NCI-H2171 (cell line): ENCODE data around the gene PRR35.

ENCODE experiments used
- DNase-seq: peaks from one replicate; lab custom pipeline; 2025; lab: John Stamatoyannopoulos, UW

PRR35 gene

DNA sequence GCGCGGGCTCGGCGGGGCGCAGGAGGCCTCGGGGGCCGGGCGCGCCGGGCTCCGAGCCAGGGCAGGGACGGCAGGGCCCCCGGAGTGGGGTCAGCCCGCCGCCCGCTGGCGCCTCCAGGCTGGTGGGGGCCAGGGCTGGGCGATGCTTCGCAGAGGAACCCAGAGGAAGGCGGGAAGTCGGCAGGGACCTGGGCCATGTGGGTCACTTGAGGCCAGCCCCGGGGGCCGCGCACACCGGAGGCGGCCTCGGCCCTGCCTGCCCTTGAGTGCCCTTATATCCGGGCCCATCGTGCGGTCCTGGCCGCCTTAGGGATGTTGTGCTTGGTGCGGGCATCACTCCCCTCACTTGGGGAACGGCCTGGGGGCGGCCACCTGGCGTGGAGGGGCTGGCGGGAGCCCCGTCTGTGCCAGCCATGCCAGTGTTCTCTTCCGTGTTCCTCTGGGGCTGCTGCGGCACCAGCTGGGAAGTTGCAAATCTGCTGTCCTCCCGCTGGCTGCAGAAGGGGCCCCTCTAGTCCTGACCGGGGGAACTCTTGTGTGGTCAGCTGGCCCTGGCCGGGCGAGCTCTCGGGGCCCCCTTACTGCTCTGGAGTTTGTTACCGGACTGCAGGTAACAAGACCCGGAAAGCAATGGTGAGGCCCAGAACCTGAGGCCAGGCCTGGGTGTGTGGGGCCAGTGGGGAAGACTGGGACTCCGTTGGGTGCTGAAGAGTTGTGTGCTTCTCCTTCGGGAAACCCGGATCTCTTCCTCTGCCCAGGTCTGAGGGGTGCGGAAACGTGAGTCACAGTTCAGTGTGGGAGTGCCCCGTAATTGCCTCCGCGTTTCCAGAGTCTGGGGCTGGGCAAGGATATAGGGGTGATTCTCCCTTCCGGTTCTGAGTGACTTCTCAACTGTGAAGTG is 31.8 kb upstream of the PRR35 start:
- DNase-seq, result no peak

DNA sequence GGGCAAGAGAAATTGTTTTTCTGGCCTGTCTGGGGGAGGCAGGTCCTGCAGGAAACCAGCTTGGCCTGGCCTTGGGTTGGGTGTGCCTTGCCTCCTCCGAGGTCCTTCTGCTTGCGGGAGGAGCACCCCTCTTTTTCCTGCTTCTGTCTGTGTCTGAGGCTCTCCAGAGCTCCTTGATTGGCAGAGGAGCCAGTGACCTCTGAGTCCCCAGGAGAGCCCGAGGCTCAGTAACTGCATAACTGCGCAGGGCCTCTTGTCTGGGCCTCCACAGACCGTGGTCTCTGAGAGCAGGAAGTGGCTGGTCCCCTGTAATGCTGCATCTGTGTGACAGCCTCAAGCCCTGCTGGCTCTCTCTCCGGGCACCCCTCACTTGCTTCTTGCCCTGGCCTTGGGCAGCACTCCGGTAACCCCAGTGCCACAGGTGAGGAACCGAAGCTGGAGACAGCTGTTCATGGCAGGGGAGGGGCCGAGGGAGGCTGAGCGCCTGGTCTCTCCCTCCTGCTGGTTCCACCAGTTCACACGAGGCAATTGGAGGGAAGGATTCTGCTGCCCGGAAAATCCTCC is 31.1 kb upstream of the PRR35 start:
- no peak for DNase-seq

DNA sequence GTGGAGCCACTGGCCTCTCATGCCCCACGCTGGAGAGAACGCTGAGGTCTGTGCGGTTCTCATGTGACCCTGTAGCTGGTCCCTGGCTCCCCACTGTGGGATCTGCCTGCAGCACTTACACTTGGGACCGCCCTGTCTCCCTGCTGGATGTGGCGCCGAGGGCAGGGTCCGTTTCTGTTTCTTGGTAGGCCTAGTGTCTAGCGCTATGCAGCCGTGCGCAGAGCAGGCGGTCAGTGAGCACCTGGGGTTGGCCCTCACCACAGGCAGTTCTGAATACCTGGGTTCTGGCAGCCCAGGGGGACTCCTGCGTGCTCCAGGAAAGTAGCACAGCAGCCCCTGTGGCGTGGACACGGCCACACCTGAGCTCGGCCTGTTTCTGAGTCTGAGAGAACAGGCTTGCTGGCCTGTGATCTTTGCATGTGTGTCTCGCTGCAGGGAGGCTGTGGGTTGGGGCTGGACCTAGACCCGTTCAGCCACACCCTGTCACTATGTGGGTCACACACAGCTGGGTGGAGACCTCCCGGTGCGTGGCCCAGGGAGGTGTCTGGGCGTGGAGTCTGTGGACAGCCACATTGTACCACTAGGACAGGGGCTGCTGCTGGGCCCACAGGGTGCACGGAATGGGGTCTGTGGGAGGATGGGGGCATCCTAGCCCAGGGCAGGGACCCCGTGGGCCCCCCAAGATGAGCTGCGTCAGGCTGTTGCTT is 29.9 kb upstream of the PRR35 start:
- DNase-seq, result no peak

DNA sequence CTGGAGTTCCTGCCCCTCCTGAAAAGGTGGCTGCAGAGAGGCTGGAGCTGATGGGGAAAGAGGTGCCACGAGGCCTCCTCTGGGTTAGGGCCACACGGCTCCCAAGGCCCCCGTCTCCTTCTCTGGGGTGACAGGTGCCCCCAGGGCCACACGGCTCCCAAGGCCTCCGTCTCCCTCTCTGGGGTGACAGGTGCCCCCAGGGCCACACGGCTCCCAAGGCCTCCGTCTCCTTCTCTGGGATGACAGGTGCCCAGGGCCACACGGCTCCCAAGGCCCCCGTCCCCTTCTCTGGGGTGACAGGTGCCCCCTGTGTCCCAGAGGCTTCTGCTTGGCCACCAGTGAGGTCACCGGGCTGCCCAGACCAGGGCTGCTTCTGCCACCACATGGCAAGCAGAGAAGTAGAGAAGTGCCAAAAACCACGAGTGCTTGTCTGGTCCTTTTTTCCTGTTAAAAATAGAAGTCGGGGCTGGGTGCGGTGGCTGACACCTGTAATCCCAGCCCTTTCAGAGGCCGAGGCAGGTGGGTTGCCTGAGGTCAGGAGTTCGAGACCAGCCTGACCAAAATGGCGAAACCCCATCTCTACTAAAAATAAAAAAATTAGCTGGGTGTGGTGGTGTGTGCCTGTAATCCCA is 28.6 kb upstream of the PRR35 start:
- no peak for DNase-seq

DNA sequence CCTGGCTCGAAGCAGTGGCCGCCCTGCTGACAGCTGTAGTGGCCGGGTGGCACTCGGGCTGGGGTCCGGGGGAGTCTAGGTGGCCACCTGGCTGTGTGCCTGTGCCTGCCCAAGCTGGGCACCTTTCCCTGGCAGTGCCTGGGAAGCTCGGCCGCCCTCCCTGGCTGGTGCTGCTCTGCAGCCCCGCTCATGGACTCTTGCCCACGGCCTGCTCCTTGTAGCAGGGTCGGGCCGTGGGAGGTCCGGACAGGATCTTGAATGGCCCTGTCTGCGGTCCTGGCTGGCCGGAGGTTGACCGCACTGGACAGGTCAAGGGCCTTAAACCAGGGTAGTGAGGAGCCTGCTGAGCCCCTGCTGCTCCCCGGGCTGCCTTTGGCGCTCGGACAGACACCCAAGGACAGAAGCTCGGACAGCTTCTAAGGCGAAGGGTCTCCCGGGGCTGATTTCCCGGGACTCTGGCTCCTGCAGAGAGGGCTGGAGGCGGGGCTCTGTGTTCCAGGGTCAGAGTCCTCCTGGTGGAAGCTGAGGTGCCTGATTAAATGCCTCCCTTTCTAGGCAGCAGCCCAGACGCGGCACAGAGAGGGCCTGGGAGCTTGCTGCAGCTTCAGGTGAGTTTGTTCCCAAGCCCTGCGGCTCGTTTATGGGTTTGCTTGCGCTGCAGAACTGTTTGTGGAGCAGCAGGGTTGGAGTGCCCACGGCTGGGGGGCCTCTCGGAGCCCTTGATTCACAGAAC is 26.6 kb upstream of the PRR35 start:
- no peak for DNase-seq

DNA sequence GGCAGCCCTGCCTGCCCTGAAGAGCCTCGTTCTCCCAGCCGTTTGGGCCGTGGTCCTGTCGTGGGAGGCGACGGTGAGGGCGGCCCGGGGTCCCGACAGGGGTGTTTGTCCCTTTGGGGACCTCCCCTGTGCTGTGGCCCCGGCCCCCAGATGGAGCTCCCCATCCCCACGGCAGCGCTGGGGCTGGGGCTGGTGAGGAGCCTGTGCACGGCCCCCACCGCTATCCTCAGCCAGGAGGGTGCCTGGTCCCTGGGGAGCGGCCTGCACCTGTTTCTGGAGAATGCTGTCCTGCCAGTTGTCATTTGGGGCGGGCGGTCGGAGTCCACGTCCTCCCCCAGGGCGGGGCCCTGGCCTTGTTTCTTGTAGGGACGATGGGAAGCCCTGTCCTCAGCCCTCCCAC is 26.1 kb upstream of the PRR35 start:
- DNase-seq, result no peak

DNA sequence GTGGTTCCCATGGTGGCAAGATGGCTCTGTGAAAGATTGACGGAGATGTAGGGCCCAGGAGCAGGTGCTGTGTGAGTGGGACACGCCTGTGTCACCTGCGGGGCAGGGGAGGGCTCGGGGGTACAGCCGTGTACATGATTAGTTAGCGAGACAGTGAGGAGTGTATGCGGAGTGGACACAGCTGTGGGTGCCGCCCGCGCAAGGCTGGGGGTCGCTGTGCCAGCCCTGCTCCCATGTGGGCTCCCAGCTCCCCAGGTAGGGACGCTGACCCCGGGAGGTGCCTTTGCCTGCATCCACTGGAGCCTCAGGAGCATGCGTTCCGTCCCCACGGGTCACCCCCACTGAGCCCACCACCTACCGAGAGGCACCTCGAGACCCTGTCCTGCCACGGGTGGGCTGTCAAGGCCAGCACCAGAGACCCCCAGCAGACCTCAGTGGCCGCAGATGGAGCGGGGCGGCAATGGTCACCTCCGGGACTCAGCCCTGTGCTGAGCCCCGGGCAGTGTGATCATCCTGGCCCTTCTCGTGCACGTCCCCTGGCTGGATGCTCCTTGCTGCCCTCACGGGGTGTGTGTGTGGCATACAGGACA is 25.2 kb upstream of the PRR35 start:
- no peak for DNase-seq

DNA sequence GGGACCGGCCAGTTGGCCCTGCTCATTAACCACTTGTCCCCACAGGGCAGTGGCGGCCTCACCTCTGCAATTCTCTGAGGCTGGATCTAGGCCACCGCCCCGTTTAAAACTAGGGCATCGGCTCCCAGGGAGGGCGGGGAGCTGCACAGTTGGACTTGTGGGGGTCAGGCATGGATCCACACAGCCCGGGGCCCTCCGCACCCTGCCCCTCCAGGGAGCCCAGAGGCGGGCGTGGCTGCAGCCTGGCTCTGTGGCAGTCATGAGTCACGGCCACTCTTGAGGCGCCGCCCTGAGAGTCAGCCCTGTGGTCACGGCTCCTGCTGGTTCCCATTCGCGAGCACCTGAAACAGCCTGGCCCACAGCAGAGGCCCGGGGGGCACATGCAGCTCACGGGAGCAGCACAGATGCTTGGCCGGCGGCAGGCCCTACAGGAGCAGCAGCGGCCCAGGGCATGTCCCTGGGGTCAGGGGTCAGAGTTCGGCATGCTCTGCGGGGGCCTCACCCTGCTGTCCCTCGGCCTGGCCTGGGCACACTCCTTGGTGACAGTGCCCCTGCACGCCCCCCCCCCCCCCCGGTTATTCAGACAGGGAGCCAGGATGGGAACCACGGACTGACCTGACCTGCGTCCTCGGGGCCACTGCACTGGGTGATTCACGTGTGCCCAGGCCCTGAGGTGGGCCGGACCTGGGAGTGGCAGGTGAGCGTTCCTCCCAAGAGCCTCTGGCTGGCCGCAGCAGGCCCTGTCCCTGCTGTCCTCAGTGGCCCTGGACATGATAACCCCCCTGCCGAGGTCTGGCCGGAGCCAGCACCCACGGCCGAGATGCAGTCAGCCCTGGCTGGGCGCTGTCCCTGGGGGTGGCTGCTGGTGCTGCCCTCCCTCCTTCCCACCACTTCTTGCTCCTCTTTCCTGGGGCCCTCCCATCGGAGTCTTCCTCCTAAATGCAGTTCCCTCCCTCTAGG is 24.5 kb upstream of the PRR35 start:
- DNase-seq, result no peak

DNA sequence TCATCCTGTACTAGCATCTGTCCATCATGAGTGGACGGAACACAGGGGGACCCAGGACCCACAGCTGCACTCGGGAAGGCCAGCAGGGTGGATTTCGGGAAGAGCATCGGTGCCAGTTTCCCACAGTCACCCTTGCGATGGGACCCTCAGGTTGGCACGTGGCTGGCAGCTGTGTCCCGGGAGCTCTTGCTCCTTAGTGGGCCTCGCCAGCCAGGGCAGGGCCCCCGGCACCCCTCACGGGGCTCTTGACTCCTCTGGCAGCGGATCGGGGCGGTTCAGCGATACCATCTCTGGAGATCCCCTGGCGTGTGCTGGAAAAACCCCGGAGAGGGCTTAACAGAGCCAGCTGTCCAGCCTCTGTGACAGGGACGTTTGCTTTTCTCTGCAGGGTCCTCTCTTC is 23.4 kb upstream of the PRR35 start:
- DNase-seq, result no peak

DNA sequence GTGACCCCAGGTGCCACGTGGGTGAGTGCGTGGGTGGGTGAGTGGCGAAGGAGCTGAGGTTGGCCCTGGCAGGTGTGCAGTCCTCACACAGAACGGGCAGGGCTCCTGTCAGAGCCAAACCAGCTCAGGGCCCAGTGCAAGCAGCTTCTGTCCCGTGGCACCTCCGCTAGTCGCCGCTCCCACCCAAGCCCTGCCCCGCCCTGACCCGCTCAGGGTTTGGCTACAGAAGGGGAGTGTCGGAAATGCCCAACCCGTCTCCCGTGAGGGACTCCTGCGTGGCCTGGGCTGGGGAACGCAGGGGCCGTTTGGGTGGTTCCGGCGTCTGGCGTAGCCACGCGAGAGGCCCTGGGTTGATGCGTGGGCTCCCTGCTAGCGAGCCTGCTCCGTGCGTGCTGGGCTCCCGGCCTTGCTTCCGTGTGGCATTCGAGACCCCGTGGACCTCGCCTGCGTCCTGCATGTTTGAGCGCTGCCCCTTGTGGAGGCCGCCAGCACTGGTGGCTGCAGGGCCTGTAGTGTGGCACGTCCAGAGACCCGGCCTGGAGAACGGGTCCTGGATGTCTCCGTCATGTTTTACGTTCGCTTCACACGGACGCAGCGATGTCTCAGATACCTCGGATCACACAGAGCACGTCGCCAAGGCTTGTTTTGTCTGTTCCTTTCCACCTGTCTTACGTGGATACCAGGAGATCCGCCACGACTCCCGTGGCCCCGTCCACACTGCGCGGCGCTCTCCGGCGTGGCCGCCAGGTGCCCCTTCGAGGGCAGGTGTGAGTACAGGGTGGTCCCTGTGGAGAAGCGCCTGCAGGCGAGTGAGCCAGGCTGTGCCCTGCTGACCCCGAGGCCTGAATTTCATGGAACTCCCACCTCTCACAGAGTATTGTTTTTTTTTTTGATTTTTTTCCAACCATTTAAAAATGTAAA is 22.5 kb upstream of the PRR35 start:
- no peak for DNase-seq

DNA sequence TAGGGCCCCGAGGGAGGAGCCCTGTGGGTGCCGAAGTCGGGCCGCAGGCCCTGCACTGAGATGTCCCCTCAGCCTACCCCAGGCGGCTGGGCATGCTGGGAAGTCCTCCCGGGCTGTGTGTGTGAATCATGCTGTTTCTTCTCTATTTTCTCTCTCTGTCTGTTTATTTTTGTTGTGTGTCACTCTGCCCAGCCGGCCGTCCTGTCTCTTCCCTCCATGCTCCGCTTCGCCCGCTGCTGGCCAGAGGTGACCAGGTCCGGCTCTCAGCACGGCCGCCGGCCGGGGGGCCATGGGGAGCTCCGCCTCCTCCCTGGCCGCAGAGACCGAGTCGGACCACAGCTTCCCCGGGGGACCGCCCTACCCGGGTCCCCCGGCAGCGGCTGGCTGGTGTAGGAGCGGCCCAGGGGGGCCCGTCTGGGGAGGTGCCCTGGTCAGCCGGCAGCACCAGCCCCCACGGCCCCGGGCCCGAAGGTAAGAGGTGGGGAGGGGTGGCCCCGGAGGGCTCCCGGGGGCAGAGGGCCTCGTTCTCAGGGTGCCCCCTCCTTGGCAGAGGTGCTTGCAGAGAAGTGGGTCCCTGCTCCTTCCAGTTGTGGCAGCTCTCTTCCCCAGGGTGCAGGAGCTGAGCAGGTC is 20.2 kb upstream of the PRR35 start:
- DNase-seq, result no peak

DNA sequence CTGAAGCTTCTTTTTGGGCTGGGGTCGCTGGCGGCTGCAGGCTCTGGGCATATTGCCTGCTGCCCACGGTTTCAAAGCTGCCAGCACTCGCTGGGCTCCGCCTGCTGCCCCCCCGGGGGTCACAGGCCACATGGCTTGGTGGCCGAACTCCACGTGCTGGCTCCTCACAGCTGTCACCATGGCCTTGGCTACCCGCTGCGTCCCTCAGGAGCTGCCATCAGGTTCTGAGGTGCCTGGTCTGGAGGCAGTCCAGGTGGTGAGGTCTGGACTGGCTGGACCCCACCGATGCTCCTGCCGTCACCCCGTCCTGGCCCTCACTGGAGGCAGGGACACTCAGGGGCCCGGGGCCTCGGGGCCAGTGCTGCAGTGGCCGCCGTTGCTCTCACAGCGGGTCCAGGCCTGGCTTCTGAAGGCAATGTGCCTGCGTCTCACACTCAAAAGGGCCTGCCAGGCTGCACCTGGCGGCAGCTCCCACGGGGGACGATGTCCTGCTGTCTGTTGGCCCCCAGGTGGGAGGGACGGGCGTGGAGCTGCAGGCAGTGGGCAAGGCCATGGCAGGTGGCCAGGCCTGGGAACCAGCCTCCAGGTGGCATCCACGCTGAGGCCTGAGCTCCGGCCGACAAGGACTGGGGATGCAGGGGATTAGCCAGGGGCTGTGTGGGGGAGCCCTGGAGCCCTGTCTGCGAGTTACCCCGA is 19.4 kb upstream of the PRR35 start:
- DNase-seq, result no peak

DNA sequence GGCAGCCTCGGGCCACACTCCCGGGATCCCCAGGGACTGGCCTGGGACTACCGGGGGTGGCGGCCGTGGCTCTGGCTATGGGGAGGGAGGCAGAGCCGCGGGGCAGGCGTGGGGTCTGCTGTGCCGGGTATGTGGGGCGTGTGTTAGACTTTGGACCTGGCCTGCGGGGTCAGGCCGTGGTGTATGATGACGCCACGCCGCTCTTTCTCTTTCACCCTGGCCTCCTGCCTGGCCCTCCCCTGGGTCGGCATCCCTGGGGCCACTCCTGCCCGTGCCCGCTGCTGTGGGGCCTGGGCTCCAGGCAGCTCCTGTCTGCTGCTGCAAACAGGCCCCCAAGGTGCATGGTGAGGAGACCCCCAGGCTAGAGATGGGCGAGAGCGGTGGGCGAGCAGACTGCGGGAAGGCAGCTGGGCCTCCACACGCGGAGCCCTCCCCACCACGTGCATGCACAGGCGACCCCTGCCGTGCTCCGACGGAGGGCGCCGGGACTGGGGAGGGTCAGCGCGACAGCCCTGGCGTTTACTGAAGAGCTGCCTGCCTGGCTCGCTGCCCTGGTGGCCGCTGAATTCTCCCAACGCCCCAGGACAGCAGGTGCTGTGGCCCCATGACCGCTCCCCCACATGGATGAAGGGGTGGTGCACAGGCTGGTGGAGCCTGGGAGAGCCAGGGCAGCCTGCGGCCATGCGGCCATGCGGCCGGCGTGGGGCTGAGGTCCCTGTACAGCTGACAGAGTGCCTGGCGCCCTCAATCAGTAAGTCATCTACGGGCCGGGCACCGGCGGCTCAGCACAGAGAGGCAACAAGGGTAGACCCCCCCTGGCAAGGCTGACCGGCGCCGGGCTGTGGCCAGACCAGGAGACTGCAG is 16.7 kb upstream of the PRR35 start:
- DNase-seq, result no peak

DNA sequence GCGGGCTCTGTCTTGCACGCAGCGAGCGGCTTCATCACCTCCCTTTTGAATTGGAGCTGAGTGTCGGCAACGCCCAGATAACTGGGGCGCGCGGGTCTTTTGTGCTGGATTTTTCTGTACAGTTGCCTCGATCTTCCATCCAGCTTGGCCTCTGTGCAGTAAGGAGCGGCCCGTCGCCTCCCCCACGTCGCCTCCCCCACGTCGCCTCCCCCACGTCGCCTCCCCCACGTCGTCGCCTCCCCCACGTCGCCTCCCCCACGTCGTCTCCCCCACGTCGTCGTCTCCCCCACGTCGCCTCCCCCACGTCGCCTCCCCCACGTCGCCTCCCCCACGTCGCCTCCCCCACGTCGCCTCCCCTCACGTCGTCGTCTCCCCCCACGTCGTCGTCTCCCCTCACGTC is 15.7 kb upstream of the PRR35 start:
- no peak for DNase-seq

DNA sequence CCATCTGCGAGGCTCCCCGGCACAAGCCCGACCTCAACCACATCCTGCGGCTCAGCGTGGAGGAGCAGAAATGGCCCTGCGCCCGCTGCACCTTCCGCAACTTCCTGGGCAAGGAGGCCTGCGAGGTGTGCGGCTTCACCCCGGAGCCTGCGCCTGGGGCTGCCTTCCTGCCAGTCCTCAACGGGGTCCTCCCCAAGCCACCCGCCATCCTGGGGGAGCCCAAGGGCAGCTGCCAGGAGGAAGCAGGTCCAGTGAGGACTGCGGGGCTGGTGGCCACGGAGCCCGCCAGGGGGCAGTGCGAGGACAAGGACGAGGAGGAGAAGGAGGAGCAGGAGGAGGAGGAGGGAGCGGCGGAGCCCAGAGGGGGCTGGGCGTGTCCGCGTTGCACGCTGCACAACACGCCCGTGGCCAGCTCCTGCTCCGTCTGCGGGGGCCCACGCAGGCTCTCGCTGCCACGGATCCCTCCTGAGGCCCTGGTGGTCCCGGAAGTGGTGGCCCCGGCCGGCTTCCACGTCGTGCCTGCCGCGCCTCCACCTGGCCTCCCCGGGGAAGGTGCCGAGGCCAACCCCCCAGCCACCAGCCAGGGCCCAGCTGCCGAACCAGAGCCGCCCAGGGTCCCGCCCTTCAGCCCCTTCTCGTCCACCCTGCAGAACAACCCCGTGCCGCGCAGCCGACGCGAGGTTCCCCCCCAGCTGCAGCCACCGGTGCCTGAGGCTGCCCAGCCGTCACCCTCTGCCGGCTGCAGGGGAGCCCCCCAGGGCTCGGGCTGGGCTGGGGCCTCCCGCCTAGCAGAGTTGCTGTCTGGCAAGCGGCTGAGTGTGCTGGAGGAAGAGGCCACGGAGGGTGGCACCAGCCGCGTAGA is 13.1 kb upstream of the PRR35 start:
- DNase-seq, result no peak

DNA sequence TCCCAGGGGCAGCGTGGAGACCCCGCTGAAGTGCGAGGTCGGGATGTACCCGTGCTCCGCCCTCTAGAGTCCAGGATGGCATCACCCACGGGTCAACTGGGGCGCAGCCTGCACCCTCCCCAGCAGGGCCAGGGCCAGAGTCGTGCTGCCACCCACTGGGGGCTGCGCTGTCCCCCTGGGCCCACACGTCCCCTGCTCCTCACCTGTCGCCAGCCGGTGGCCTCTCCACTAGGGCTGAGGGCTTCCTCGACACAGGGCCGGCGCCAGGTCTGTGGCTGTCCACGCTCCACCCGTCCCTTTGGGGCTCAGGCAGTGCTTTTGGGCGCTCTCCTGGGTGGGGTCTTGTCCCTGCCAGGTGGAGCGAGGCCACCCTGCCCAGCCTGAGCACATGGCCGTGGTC is 11.6 kb upstream of the PRR35 start:
- no peak for DNase-seq
